Stimulated activated CD8-positive, alpha-beta memory T cell treated with anti-CD3 and anti-CD28 coated beads, Interleukin-15, amount 100 ng/mL, for 4 hours (primary cell): Measurements from ENCODE around the gene APBA2.
"Not testable (repeated sequence)": the region's sequence is repeated elsewhere in the genome, so short reads cannot be mapped to it uniquely, and the experiment has no call there.

Experiments used
- DNase-seq, 2 donors: peaks; one replicate each; pipeline ENCODE4 v3.0.0-alpha.2; 2020; ENCODE audit warnings: low read depth in 2 of 2

The APBA2 gene

DNA sequence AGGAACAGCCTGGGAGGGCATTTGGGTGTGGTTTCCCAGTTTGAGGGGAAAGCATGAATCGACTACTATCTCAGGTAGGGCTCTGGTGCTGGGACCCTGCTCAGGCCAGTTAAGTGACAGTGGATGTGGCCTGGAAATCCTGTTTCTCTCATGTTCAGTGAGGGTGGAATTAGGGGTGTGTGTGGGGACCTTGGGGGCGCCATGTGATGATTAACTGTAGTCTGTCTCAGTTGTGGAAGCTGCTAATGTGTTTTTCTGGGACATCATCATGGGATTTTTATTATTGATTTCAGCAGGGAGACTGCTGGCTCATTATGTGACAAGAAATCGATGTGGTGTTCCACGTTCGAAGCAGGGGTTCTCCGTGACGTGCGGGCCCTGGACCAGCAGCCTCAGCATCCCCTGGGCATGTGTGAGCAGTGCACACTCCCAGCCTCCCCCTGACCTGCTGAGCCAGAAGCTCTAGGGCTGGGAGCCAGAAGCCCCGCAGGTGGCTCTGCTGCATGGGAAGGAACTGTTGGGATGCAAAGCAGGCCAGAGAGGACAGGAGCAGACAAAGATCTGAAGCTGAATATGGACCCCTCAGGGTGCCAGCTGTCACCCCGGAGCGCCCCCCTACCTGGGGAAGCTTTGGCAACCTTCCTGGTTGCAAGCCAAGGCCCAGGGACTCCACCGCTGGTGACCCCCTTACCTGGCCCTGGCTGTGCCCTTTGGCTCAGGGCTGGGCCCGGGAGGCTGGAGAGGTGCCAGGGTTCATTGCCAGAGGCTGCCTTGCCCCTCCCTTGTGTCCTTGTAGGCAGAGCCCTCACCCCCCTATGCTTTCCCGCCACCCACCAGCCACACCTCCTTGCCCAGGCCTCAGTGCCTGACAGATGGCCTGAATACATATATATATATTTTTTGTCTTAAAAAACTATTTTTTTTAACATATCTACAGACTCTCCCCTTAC, 149.8 kb downstream of the APBA2 start:
- no peak for DNase-seq

DNA sequence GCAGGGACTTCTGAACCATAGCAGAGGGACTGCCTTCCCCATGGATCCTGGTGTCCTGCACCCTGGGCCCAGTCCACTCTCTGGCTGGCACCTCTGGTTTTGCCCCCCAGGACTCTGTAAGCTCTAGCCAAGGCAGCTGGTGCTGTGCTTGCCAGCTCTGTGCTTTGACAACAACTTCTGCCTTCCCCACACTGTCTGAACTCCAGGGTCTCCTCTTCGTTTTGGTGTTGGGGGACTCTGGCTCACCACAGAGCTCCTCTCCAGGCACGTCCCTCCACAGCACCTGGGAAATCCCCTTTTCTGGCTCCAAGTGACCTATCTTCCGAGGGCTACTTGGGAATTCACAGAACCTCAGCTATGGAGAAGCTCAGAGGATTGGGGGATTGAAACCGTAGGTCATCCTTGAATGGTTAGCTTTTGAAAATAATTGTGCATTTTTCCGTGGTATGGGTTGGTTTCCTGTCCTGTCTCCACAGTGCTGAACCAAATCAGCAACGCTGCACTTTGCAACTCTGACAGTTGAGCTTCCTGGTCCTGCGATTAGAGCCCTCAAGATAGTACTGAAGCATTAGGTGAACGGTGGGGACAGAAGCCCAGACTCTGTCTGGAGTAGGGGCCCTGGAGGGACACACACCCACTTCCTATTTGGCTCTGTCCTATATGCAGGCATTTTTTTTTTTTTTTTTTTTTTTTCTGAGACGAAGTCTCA, 152.4 kb downstream of the APBA2 start:
- no peak for DNase-seq

DNA sequence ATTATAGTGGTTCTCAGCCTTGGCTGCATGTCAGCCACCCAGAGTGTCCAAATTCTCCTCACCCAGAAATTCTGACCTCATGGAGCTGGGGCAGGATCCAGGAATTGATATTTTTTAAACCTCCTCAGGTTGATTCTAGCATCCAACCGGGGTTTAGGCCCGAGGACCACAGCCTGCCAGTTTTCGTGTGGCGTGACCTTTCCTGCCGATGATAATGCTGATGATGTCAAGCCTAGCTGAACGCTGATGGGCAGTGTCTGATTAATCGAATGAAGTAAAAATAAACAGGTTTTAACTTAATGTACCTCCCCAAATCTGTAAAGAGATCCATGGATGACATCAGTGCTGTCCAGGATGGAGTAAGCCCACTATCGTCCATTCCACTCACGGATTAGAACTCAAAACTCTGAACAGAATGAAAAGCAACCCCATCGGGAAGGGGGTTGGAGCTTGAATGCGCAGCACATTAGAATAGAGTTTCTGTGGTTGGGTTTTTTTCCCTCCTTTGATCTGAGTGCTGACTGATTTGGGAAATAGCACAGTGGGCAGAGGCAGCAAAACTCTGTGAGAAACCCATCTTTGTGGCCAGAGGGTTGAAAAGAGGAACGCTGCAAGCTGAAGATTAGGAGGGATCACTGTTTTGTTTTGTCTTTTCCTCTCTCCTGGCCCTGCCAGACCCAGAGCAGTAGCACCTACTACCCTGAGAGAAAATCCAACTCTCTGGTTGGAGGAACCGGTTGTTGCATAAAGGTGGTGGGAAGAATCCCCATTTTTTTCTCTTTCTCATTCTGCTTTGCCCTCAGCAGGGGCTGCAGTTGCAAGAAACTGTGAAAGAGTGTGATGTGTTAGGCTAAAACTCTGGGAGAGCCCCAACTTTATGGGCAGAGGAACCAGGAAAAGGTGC, 153.9 kb downstream of the APBA2 start:
- no peak for DNase-seq

DNA sequence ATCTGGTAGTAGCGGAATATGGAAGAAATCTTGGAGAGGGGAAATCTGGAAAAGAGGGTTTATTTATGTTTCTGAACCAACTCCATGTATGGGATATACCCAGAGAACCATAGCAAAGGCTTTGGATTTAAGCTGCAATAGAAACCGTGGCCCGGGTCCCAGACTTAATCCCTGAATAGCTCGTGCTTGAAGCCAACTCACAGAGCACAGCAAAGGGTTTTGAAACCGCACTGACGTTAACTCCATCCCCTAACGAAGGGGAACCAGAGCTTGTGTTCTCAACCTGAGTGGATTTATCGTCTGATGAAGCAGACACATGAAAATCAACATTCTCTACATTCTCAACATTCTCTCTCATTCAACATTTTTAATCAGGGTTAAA, 154.6 kb downstream of the APBA2 start:
- no peak for DNase-seq

DNA sequence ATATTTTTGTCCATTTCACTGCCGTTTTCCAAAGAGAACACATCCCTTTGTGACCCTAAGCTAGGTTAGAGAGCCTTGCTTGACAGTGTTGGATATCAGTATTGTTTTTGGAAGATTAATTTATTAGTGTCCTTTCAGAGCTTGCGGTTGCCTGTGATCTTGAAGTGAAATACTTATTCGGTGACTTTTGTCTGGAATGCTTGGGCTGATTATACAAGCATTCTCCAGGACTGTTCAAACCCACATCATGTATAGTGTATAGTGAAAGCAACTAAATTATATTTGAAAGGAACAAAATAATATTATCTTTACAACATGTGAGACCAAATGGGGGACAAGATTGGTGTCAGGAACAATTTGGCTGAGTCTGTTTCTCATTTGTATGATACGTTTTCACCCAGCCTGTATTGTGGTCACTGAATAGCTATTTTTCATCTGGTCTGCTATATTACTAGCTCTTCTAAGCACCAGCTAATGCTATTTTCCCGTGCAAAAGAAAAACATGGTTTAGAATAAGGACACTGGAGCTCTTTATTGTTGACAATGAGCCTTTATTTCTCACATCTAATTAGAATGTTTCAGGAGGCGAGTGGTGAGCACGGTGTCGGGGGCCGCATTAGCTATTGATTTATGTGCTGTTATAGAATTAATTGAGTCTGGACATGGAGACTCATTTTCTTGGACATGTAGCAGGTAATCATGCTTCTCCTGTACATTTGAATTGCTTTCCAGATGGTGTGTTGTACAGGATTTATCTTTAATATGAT, 158.1 kb downstream of the APBA2 start:
- DNase-seq, result no peak

DNA sequence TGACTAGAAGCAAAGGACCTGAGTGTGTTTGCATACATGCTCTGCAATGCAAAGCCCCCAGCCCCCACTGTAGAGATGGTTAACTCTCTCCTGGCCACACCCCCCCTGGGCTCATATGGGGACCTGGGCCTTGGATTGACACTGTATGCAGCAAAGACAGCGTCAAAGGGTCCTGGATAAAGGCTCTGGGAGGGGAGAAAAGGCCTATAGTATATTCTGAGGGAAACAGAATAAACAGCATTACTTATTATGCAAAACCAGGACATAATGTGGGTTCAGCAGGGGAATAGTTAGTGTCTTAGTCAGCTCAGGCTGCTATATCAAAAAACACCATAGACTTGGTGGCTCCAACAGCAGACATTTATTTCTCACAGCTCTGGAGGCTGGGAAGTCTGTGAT, 158.7 kb downstream of the APBA2 start:
- no peak for DNase-seq

DNA sequence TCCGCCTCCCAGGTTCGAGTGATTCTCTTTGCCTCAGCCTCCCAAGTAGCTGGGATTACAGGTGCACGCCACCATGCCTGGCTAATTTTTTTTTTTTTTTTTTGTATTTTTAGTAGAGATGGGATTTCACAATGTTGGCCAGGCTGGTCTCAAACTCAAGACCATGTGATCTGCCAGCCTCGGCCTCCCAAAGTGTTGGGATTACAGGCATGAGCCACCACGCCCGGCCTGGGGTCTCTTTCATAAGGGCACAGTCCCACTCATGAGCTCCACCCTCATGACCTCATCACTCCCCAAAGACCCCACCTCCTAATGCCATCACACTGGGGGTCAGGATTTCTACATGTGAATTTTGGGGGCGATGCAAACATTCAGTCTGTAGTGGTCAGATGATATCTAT, 159.4 kb downstream of the APBA2 start:
- not testable (repeated sequence) for DNase-seq

DNA sequence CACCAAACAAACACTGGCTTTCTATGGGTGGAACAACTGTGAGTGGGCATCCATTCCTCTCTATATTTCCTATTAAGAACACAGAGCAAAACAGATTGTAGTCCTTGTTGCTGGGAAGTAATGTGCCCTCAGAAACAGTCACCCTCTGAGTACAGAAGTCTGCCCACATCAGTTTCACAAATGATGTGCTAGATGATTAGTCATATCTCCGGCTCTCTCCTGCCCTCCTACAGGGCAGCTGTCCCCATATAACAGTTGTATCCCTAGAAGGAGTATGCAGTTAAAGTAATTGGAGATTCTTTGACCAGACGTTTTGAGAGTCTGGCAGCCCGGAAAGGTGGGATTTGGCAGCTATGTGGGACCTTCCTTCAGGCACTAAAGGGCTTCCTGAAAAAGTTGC, 159.9 kb downstream of the APBA2 start:
- DNase-seq, result no peak

DNA sequence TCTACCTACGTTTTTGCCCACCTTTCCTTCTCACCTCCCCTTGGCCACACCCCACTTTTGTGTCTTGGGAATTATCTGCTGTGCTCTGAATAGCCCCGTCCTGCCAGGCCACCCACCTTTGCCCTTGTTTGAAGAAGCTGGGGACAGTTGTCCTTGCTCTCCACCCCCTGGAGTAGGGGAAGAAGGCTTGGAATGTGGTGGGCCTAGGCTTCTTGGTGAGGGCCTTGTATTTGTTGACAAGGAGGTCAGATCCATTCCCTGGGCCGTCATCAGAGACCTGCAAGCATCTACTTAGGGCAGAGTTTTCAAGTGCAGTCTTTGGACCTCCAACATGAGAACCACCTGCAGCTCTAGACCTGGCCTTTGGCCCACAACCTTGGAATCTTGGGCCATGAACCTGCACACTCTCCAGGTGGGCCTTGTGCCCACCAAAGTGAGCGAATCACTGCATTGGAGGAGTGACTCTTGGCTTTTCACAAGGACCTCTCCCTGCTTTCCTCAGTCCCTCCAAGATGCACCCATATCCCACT, 160.6 kb downstream of the APBA2 start:
- DNase-seq, result no peak

DNA sequence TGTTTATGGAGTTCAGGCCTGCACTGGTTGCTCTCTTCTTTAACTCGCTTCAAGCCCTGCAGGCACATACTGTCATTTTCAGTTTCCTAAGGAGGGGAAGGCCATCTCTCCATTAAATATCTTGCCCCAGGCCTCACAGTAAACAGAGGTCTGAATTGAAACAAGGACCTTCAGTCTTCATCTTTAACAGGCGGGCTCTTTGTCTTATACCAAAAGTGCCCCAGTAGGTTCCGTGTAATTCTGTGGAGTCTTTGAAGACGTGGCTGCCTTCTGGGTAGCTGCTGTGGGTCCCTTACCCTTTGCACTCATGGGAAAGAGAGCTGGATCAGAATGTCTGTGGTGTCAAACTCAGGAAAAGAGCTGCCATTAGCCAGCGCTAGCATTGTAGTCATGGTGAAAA, 161.2 kb downstream of the APBA2 start:
- DNase-seq, result no peak

DNA sequence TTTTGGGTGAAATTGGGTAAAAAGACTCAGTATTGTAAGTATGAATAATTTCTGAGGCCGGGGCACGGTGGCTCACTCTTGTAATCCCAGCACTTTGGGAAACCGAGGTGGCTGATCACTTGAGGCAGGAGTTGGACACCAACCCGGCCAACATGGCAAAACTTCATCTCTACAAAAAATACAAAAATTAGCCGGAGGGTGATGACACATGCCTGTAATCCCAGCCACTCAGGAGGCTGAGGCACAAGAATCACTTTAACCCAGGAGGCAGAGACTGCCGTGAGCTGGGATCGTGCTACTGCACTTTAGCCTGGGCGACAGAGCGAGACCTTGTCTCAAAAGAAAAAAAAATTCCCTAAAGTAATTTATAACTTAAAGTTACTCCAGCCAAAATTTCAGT, 162.2 kb downstream of the APBA2 start:
- no peak for DNase-seq

DNA sequence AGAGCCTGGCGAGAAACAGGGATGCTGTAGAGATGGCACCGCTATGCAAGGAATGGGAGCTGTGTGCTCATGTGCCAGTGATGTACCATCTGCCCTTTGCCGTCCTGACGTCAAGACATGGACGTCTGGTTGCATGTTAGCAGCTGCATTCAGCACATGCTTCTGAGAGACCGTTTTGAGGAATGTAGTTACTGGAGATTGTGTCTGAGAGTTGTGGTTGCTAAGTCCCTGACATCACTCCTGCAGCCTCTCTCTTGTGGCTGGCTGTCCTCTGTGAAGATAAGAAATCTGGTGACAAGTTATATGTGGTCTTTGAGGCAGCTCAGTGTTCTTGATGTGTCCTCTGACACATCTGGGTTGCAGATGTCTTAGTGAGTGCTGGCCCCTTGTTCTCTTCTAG, 165.1 kb downstream of the APBA2 start:
- DNase-seq, result no peak

DNA sequence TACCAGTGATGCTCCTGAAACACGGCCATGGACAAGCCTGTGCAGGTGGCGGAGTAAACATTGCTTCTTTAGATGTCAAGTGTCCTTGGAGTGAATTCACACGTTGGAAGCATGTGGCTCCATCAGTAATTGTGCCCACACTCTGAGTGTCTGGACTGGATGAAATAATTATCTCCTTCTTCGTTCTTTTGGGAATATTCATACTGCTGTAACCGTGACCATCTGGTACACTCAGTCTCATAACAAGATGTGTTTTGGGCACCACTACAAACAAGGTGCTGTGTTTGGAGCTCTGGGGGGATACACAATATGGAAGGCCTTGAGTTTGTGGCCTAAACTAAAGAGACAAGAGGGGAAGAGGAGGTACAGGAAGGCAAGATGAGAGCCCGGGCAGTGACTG, 165.6 kb downstream of the APBA2 start:
- no peak for DNase-seq

DNA sequence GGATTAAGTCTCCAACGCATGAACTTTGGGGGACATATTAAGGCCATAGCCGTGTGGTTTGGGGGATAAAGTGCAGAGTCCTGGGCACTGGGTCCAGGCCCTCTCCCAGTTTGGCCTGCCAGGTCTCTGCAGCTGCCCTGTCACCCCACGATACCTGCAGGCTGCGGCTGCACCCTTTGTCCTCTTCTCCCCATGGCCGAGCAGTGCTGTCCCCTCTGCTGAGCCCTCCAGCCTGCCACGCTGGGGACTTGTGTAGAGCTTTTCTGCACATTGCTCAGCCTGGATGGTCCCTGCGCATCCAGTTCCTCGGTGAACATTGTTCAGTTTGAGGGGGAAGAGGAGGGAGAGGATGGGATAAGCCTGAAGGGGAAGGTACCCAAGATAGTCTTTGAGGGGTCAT, 167.2 kb downstream of the APBA2 start:
- DNase-seq, result no peak

DNA sequence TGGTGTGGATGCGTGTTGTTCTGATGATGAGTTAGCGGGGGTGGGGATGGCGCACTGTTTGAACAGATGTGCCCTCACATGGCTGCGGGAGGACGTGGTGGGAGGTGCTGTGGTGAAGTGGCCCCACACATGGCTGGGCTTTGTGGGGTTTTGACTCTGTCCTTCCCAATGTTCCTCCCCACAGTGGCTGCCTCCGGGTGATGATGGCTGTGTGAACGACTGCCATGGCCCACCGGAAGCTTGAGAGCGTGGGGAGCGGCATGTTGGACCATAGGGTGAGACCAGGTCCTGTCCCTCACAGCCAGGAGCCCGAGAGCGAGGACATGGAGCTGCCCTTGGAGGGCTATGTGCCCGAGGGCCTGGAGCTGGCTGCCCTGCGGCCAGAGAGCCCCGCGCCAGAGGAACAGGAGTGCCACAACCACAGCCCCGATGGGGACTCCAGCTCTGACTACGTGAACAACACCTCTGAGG, 167.9 kb downstream of the APBA2 start:
- no peak for DNase-seq

DNA sequence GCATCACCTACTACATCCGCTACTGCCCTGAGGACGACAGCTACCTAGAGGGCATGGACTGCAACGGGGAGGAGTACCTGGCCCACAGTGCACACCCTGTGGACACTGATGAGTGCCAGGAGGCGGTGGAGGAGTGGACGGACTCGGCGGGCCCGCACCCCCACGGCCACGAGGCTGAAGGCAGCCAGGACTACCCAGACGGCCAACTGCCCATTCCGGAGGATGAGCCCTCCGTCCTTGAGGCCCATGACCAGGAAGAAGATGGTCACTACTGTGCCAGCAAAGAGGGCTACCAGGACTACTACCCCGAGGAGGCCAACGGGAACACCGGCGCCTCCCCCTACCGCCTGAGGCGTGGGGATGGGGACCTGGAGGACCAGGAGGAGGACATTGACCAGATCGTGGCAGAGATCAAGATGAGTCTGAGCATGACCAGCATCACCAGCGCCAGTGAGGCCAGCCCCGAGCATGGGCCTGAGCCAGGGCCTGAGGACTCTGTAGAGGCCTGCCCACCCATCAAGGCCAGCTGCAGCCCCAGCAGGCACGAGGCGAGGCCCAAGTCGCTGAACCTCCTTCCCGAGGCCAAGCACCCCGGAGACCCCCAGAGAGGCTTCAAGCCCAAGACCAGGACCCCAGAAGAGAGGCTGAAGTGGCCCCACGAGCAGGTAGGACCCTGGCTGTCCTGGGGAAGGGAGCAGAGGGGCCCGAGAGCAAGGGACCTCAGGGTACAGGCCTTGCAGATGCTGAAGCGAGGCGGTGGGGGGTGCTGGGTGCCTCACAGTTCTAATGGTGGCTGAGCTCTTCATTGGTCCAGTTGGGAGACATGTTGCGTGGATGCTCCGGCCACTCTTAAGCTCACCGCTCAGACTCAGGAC, 168.6 kb downstream of the APBA2 start:
- no peak for DNase-seq

DNA sequence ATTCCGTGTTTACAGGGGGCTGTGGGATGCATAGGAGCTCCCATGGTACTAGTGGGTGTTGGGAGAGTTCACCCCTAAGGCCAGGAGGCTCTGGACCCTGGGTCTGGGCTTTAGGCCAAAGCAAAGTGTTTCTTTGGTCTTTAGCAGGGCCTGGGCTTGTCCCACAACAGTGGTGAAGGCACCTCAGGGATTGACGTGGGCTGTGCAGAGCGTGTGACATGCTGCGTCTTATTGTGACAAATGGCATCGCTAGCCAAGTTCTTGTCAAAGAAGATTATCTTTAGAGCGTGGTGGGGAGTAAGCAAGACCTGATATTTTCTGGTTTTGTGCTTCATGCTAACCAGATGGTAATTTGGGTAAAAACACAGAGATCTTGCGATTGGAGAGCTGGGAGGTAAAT, 170.1 kb downstream of the APBA2 start:
- DNase-seq, result no peak

DNA sequence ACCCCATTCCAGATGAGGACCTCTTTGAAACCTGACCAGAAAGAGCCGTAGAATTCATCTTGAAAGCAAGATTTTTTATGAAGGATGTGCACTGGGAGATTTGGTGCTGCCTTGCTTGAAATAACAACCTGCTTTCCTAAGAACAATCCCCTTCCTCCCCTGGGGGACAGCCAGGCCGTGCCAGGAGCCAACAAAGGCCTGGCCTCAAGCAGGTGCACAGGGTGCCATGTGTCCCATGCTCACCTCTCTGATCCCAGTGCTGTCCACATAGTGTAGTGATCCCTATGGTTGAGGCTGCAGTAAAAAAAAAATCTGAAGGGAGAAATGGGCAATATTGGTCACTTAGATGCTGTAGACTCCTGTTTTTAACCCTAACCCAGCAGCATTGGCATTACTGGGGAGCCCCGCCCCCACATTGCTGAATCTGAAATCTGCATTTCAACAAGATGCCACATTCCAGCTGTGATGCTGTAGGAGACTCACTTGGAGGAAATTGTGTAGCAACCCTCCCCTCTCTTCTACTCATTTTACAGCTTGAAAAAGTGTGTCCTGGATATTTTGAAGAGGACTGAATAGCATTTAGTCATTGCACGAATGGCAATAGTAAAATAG, 171.2 kb downstream of the APBA2 start:
- no peak for DNase-seq

DNA sequence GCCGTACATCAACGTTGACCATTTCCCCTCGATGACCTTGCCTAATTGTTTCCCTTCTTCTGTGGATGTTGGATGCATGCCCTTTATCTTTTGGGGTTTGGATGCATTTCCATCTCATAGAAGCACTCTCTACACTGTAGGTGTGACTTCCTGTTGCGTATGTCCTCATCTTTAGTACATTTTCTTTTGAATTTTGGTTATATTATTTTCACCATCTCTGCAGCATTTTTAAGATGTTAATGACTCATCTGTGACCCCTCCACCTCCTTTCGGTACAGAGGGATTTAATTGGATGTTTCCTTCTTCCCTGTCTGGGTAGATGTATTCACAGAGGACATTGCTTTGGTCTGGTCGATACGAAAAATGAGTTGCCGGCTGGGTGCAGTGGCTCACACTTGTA, 172.1 kb downstream of the APBA2 start:
- no peak for DNase-seq
